Measurements from ENCODE around the gene CFP.
A peak's percentile ranks its signal among the peaks of the same experiment; 100 is the strongest.
"Not testable (repeated sequence)": the region's sequence is repeated elsewhere in the genome, so short reads cannot be mapped to it uniquely, and the experiment has no call there.

CFP gene

GRCh38 chrX:47608130-47608810 is 21.5 kb downstream of the CFP start:
- no peak for TF ChIP-seq CTCF (IDR thresholded peaks at IDR 0.05; ENCODE audit: low read depth, low read length)
- in situ Hi-C loops (cut with HindIII; ENCODE audit: low sequenced_read_pairs): no loop called here
- H3K4me3 ChIP-seq (ENCODE audit: low read depth, low read length): no peak overlapping the region
- no peak for DNase-seq (ENCODE audit: low read depth, low spot score)

- no peak overlapping the region for H3K4me3 ChIP-seq (ENCODE audit: low read depth, low read length)
- TF ChIP-seq CTCF (IDR thresholded peaks at IDR 0.05; ENCODE audit: low read depth, low read length): no peak
- in situ Hi-C loops (cut with HindIII; ENCODE audit: low sequenced_read_pairs): no loop called here
- DNase-seq (ENCODE audit: low read depth, low spot score): no peak
Observed at GRCh38 chrX:47607091-47607490, 22.6 kb downstream of the CFP start.

- DNase-seq (ENCODE audit: low read depth, low spot score): no peak
- no peak for TF ChIP-seq CTCF (IDR thresholded peaks at IDR 0.05; ENCODE audit: low read depth, low read length)
- in situ Hi-C loops (cut with HindIII; ENCODE audit: low sequenced_read_pairs): no loop called here
- no peak overlapping the region for H3K4me3 ChIP-seq (ENCODE audit: low read depth, low read length)
Observed at GRCh38 chrX:47605024-47605423, 24.7 kb downstream of the CFP start.

- H3K4me3 ChIP-seq (ENCODE audit: low read depth, low read length); DNase-seq (ENCODE audit: low read depth, low spot score); in situ Hi-C loops (cut with HindIII; ENCODE audit: low sequenced_read_pairs): not testable (repeated sequence)
Observed at GRCh38 chrX:47603125-47603524, 26.6 kb downstream of the CFP start.

- in situ Hi-C loops (cut with HindIII; ENCODE audit: low sequenced_read_pairs): no loop called here
- no peak for TF ChIP-seq CTCF (IDR thresholded peaks at IDR 0.05; ENCODE audit: low read depth, low read length)
- no peak for DNase-seq (ENCODE audit: low read depth, low spot score)
- no peak overlapping the region for H3K4me3 ChIP-seq (ENCODE audit: low read depth, low read length)
Observed at GRCh38 chrX:47597222-47597621, 32.5 kb downstream of the CFP start.

GRCh38 chrX:47596256-47596655 is 33.5 kb downstream of the CFP start:
- H3K4me3 ChIP-seq (ENCODE audit: low read depth, low read length): no peak overlapping the region
- no peak for TF ChIP-seq CTCF (IDR thresholded peaks at IDR 0.05; ENCODE audit: low read depth, low read length)
- in situ Hi-C loops (cut with HindIII; ENCODE audit: low sequenced_read_pairs): no loop called here
- DNase-seq (ENCODE audit: low read depth, low spot score): peak; percentile 23

- in situ Hi-C loops (cut with HindIII; ENCODE audit: low sequenced_read_pairs): no loop called here
- no peak overlapping the region for H3K4me3 ChIP-seq (ENCODE audit: low read depth, low read length)
- DNase-seq (ENCODE audit: low read depth, low spot score): peak; percentile 80
- TF ChIP-seq CTCF (IDR thresholded peaks at IDR 0.05; ENCODE audit: low read depth, low read length): no peak
Observed at GRCh38 chrX:47595716-47596251, 33.9 kb downstream of the CFP start.
